Smooth muscle cell of trachea (primary cell): Measurements from ENCODE around the gene CRKL. TPM values are rescaled to one million over a fixed set of nuclear protein-coding genes. Genes with fewer than 3 reads are reported as not detected.

Source experiments
- total RNA-seq: library from RNA; depleted of rRNA; stranded (reverse); fragments of >200 nt; gene quantifications from 2 replicates; pipeline ENCODE4 v1.2.1, GENCODE V29; 2014

Gene CRKL
- 40.1 and 52.3 TPM in 2 replicates for total RNA-seq

GRCh38 chr22:20916916-20917810 lies at the start of gene CRKL:
Gene CRKL, plus strand, starts transcription at chr22:20917407. Its CDS starts 528 bp downstream, at chr22:20917935.

GRCh38 chr22:20966883-20967696 lies 49.9 kb downstream of the CRKL start, which contains the start of gene AIFM3:
Gene AIFM3, plus strand, starts transcription at chr22:20967255. Its CDS starts 690 bp downstream, at chr22:20967945.

GRCh38 chr22:20981787-20982562 lies 64.8 kb downstream of the CRKL start, which contains the start of gene LZTR1:
Gene LZTR1, plus strand, starts transcription at chr22:20982297. Its CDS starts 75 bp downstream, at chr22:20982372.

GRCh38 chr22:21001601-21002325 lies 84.6 kb downstream of the CRKL start, which contains the start of gene THAP7:
Gene THAP7, minus strand, starts transcription at chr22:21002118. Its CDS starts 207 bp downstream, at chr22:21001911.

Other genes with a start within 250 kb of the CRKL start
- 0.17 TPM in 1 of 2 replicates, not detected in the other for gene SERPIND1, start 143.3 kb upstream of the CRKL start, total RNA-seq
- 47.9 and 68.6 TPM in 2 replicates for gene PI4KA, start 58.6 kb upstream of the CRKL start, total RNA-seq
- gene SNAP29, start 58.4 kb upstream of the CRKL start, total RNA-seq, result 8.9 and 14.6 TPM in 2 replicates
- gene AIFM3, start 49.8 kb downstream of the CRKL start, total RNA-seq, result 0.87 and 2.6 TPM in 2 replicates
- 31.0 and 74.6 TPM in 2 replicates for gene LZTR1, start 64.9 kb downstream of the CRKL start, total RNA-seq
- gene THAP7, start 84.7 kb downstream of the CRKL start, total RNA-seq, result 20.5 and 29.8 TPM in 2 replicates
- gene P2RX6, start 97.8 kb downstream of the CRKL start, total RNA-seq, result 3.6 and 9.3 TPM in 2 replicates
- 2.0 TPM in 1 of 2 replicates, not detected in the other for gene SLC7A4, start 115.2 kb downstream of the CRKL start, total RNA-seq
- under 0.01 TPM in 1 of 2 replicates, not detected in the other for gene LRRC74B, start 128.5 kb downstream of the CRKL start, total RNA-seq